PC-9 (cell line): ENCODE data around the gene ANP32B. TPM values are rescaled to one million over a fixed set of nuclear protein-coding genes. Genes with fewer than 3 reads are reported as not detected.

Experiments used
- BruUV-seq: library from RNA; stranded (reverse); fragments of 400-500 nt; replicated peaks from 2 replicates; lab custom pipeline; 2021; lab: Mats Ljungman, UMichigan
- CTCF ChIA-PET: fragments of 300-600 bp; sonication (Branson Sonifier 250); formaldehyde crosslinking; loops from one replicate; lab custom pipeline; 2022; ENCODE audit warnings: antibody characterized with exemption; lab: Charles Lee
- POLR2A ChIA-PET: fragments of 300-600 bp; sonication (Branson Sonifier 250); formaldehyde crosslinking; loops from one replicate; lab custom pipeline; 2022; ENCODE audit warnings: antibody characterized with exemption; ENCODE audit not compliant: unreplicated experiment; lab: Charles Lee
- DNase-seq, 2 experiments: peaks; one replicate each; pipeline versions ENCODE4 v3.0.0 to v3.0.0-alpha.2; 2015 to 2022; ENCODE audit warnings: mixed read lengths in 1 of 2
- H2AFZ ChIP-seq: fragments of 200-600 bp; sonication (generic); 2 replicates; pipeline ENCODE4 v1.8.1; 2017; ENCODE audit warnings: antibody characterized with exemption
- H3F3A ChIP-seq: fragments of 200-600 bp; sonication (generic); 2 replicates; pipeline ENCODE4 v1.8.1; 2017; ENCODE audit warnings: antibody characterized with exemption, mild to moderate bottlenecking, low read depth; ENCODE audit not compliant: insufficient read depth
- H3K27ac ChIP-seq: fragments of 200-600 bp; sonication (generic); 2 replicates; pipeline ENCODE4 v1.6.1; 2016; ENCODE audit warnings: mixed run types
- H3K27me3 ChIP-seq: fragments of 200-600 bp; sonication (generic); 2 replicates; pipeline ENCODE4 v1.6.1; 2016; ENCODE audit warnings: low read depth, mixed run types; ENCODE audit not compliant: insufficient read depth
- H3K36me3 ChIP-seq: fragments of 200-600 bp; sonication (generic); 2 replicates; pipeline ENCODE4 v1.6.1; 2016; ENCODE audit warnings: low read depth, mixed run types
- H3K4me1 ChIP-seq: fragments of 200-600 bp; sonication (generic); replicated peaks from 2 replicates; pipeline ENCODE4 v1.6.1; 2016; ENCODE audit warnings: mixed run types; ENCODE audit not compliant: insufficient read depth
- H3K4me2 ChIP-seq: fragments of 200-600 bp; sonication (generic); 2 replicates; pipeline ENCODE4 v1.6.1; 2017; ENCODE audit warnings: mixed run types
- H3K4me3 ChIP-seq: fragments of 200-600 bp; sonication (generic); 2 replicates; pipeline ENCODE4 v1.6.1; 2016; ENCODE audit warnings: mixed run types
- H3K79me2 ChIP-seq: fragments of 200-600 bp; sonication (generic); 2 replicates; pipeline ENCODE4 v1.6.1; 2017; ENCODE audit warnings: low read depth, mixed run types
- H3K9me2 ChIP-seq: fragments of 200-600 bp; sonication (generic); 2 replicates; pipeline ENCODE4 v1.8.1; 2017; ENCODE audit warnings: mild to moderate bottlenecking; ENCODE audit not compliant: insufficient read depth
- H3K9me3 ChIP-seq: fragments of 200-600 bp; sonication (generic); 2 replicates; pipeline ENCODE4 v1.8.1; 2016; ENCODE audit warnings: low read depth; ENCODE audit not compliant: insufficient read depth
- H4K20me1 ChIP-seq: fragments of 200-600 bp; sonication (generic); 2 replicates; pipeline ENCODE4 v1.8.1; 2017; ENCODE audit not compliant: insufficient read depth
- CTCF ChIP-seq: fragments of 200-600 bp; sonication (generic); conservative IDR thresholded peaks from 2 replicates; pipeline ENCODE4 v1.6.1; 2017; ENCODE audit warnings: mixed run types, antibody characterized with exemption, mild to moderate bottlenecking, moderate library complexity
- EZH2 ChIP-seq: fragments of 200-600 bp; sonication (generic); IDR thresholded peaks from 2 replicates; pipeline ENCODE4 v1.8.0; 2017; ENCODE audit warnings: antibody characterized with exemption, low read depth
- intact Hi-C: fragments of 100-400 bp; cut with micrococcal nuclease; formaldehyde crosslinking; loops from one replicate; pipeline ENCODE4 v1.10.0; 2022; ENCODE audit not compliant: unreplicated experiment
- total RNA-seq: library from RNA; stranded (reverse); gene quantifications from 2 replicates; pipeline ENCODE4 v1.2.3, GENCODE V29; 2021

Gene ANP32B
- total RNA-seq, 1 experiment from 2014 or later, result 280 TPM

GRCh38 chr9:98056269-98057137 lies 73.4 kb downstream of the ANP32B start, which contains the start of gene NANS:
Gene NANS (plus strand): TSS chr9:98056732. CDS start chr9:98056809, 77 bp downstream.
- no TSS peak for BruUV-seq

GRCh38 chr9:98057138-98057799 lies 74.1 kb downstream of the ANP32B start:
- peaks cover 21% of the 10 kb centered on the region for H3K4me1 ChIP-seq
- H3K27ac ChIP-seq, result peak overlapping the region; percentile 67
- TSS peak; percentile 45 for BruUV-seq
- H3K9me3 ChIP-seq, result no peaks in the 10 kb centered on the region
- H3K79me2 ChIP-seq, result peaks cover 39% of the 10 kb centered on the region
- no peak for TF ChIP-seq CTCF
- TF ChIP-seq EZH2, result no peak
- intact Hi-C loops, result loop anchor here (2.0 to 10.0 kb wide), 4 partner anchors 75 to 748 kb away; partner anchors contain the start of genes ANP32B, GALNT12 and TRMO
- H3K4me3 ChIP-seq, result peak overlapping the region; percentile 66
- POLR2A ChIA-PET, result interaction anchor here (0.6 to 0.7 kb wide), 5 partner anchors 11 to 262 kb away, joined by 3 to 7 read pairs (median 3); no protein-coding TSS in a partner anchor
- 0 out of 2 replicates have a peak, but pooled peaks cover 3% of the 10 kb centered on the region for H4K20me1 ChIP-seq
- DNase-seq, result no peak
- CTCF ChIA-PET, result interaction anchor here (0.6 to 2.0 kb wide), 3 partner anchors 22 to 209 kb away, joined by 3 to 6 read pairs (median 5); no protein-coding TSS in a partner anchor
- no peaks in the 10 kb centered on the region for H3K9me2 ChIP-seq
- H3K36me3 ChIP-seq, result 0 out of 2 replicates have a peak, but pooled peaks cover 3% of the 10 kb centered on the region
- H2AFZ ChIP-seq, result peak overlapping the region; percentile 75
- peaks cover 35% of the 10 kb centered on the region for H3F3A ChIP-seq
- H3K4me2 ChIP-seq, result peak overlapping the region; percentile 81
- H3K27me3 ChIP-seq, result no peaks in the 10 kb centered on the region

More at GRCh38 chr9:98056269-98057137, 73.4 kb downstream of the ANP32B start, which contains the start of gene NANS:
- Histone ChIP-seq H3K27ac (peak within 1 kb of the TSS; percentile 67), H3K9me2 (no peaks in the 10 kb centered on the region), H3F3A (peaks cover 41% of the 10 kb centered on the region), H3K9me3 (no peaks in the 10 kb centered on the region), H3K36me3 (peaks cover 4% of the 10 kb centered on the region; the same call in 1 of the 2 replicates), H3K27me3 (no peaks in the 10 kb centered on the region), H3K4me2 (peak within 1 kb of the TSS; percentile 81), H4K20me1 (0 out of 2 replicates have a peak, but pooled peaks cover 3% of the 10 kb centered on the region), H3K4me1 (peaks cover 21% of the 10 kb centered on the region), H2AFZ (peak within 1 kb of the TSS; percentile 83), H3K4me3 (peak within 1 kb of the TSS; percentile 66), H3K79me2 (peaks cover 40% of the 10 kb centered on the region)
- CTCF ChIA-PET, result interaction anchor here (0.6 to 2.0 kb wide), 5 partner anchors 22 to 133 kb away, joined by 3 to 22 read pairs (median 6); partner anchors contain the start of gene TRMO
- intact Hi-C loops, result loop anchor here (2.0 to 10.0 kb wide), 4 partner anchors 74 to 748 kb away; partner anchors contain the start of genes ANP32B, GALNT12 and TRMO
- TF ChIP-seq CTCF, result no peak
- no peak for TF ChIP-seq EZH2
- POLR2A ChIA-PET, result interaction anchor here (0.6 to 0.9 kb wide), 12 partner anchors 17 to 500 kb away, joined by 3 to 18 read pairs (median 4); partner anchors contain the start of genes TBC1D2 and TRMO
- peak; percentile 91 to 96 for DNase-seq
